Dermis blood vessel endothelial cell (primary cell): ENCODE data around the gene HSD17B7. TPM values are rescaled to one million over a fixed set of nuclear protein-coding genes. Genes with fewer than 3 reads are reported as not detected.

Experiments used
- DNase-seq: peaks from one replicate; pipeline ENCODE4 v3.0.0; 2010
- total RNA-seq: library from RNA; depleted of rRNA; stranded (reverse); fragments of >200 nt; gene quantifications from 2 replicates; pipeline ENCODE4 v1.2.3, GENCODE V29; 2014

HSD17B7 gene
- total RNA-seq, 1 donor from 2014 or later, result 18.7 TPM

GRCh38 chr1:162859191-162859590 is 68.7 kb downstream of the HSD17B7 start:
- DNase-seq, result no peak

- DNase-seq, result no peak
Measured at GRCh38 chr1:162861101-162861500, 70.6 kb downstream of the HSD17B7 start, which contains the start of gene CCDC190. TSS of gene CCDC190 (minus strand) at chr1:162861175. CDS start at chr1:162859646, 1,529 bp downstream.

- DNase-seq, result no peak
Measured at GRCh38 chr1:162861625-162862024, 71.1 kb downstream of the HSD17B7 start.

Other genes with a start within 250 kb of the HSD17B7 start
- 66.2 and 72.1 TPM in 2 replicates for gene UAP1, start 229.0 kb upstream of the HSD17B7 start, total RNA-seq
- gene DDR2, start 158.2 kb upstream of the HSD17B7 start, total RNA-seq, result 6.5 and 11.1 TPM in 2 replicates
- 0.05 TPM in 1 of 2 replicates, not detected in the other for gene CCDC190, start 70.5 kb downstream of the HSD17B7 start, total RNA-seq